ENCODE measurements around the gene NME4.
"Not testable (repeated sequence)": the region's sequence is repeated elsewhere in the genome, so short reads cannot be mapped to it uniquely, and the experiment has no call there.

GRCh38 chr16:415170-415498 lies 18.1 kb downstream of the NME4 start:
- not testable (repeated sequence) for TF ChIP-seq CTCF, POLR2AphosphoS5 (IDR thresholded peaks at IDR 0.05)

Measured in esophagus muscularis mucosa (tissue), 3 donors.